ENCODE data around the gene TRAPPC14. TPM values are rescaled to one million over a fixed set of nuclear protein-coding genes. Genes with fewer than 3 reads are reported as not detected.

TRAPPC14 gene
- total RNA-seq, 1 donor from 2014 or later: 16.3 TPM

DNA sequence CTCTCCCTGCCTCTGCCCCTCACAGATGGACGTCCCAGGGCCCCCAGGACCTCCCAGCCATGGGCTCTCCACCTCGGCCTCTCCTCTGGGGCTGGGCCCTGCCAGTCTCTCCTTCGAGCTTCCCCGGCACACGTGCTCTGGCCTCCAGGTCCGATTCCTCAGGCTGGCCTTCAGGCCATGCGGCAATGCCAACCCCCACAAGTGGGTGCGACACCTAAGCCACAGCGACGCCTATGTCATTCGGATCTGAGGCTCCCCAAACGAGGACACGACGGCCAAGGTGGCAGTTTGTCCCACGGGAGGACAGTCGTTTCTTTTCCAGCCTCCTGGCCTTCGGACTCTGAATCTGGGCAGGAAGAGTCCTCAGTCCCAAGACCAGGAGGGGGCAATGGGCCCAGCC, 51.9 kb downstream of the TRAPPC14 start:
- no peak for DNase-seq (ENCODE audit: low spot score in 2 of 2)
- FAIRE-seq: no peak

DNA sequence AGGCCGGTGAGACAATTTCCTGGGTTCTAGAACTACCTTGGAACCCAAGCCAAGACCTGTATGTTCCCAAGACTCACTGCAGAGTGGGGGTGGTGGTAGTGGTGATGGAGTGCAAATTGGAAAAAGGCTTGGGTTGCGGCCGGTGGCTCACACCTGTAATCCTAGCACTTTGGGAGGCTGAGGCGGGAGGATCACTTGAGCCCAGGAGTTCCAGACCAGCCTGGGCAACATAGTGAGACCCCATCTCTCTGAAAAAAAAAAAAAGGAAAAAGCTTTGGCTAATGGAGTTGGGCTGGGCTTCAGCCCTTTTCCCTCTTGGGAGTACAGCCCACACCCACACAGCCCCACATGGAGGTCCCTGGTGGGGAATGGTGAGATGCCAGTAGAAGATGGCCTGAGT, 53.0 kb downstream of the TRAPPC14 start:
- FAIRE-seq (no peak), DNase-seq (ENCODE audit: low spot score in 2 of 2) (no peak)

Other genes with a start within 250 kb of the TRAPPC14 start
- 10.6 TPM for gene TRIM4, start 239.2 kb downstream of the TRAPPC14 start, total RNA-seq
- 0.41 TPM for gene GJC3, start 229.1 kb downstream of the TRAPPC14 start, total RNA-seq
- not detected for gene AZGP1, start 182.7 kb downstream of the TRAPPC14 start, total RNA-seq
- 85.2 TPM for gene ZKSCAN1, start 143.1 kb downstream of the TRAPPC14 start, total RNA-seq
- 17.9 TPM for gene ZSCAN21, start 108.9 kb downstream of the TRAPPC14 start, total RNA-seq
- 44.4 TPM for gene ZNF3, start 77.0 kb downstream of the TRAPPC14 start, total RNA-seq
- gene COPS6, start 69.8 kb downstream of the TRAPPC14 start, total RNA-seq: 40.4 TPM
- gene MCM7, start 57.3 kb downstream of the TRAPPC14 start, total RNA-seq: 35.9 TPM
- 24.9 TPM for gene AP4M1, start 57.1 kb downstream of the TRAPPC14 start, total RNA-seq
- 17.5 TPM for gene TAF6, start 39.4 kb downstream of the TRAPPC14 start, total RNA-seq
- 17.1 TPM for gene CNPY4, start 39.1 kb downstream of the TRAPPC14 start, total RNA-seq
- 4.9 TPM for gene MBLAC1, start 31.8 kb downstream of the TRAPPC14 start, total RNA-seq
- 34.6 TPM for gene LAMTOR4, start 9.8 kb downstream of the TRAPPC14 start, total RNA-seq
- gene GAL3ST4, start 9.9 kb upstream of the TRAPPC14 start, total RNA-seq: 2.0 TPM
- gene GPC2, start 18.7 kb upstream of the TRAPPC14 start, total RNA-seq: 75.0 TPM
- 1.2 TPM for gene STAG3, start 19.2 kb upstream of the TRAPPC14 start, total RNA-seq
- not detected for gene PVRIG, start 61.2 kb upstream of the TRAPPC14 start, total RNA-seq
- not detected for gene SPDYE3, start 149.0 kb upstream of the TRAPPC14 start, total RNA-seq
- gene PILRB, start 199.4 kb upstream of the TRAPPC14 start, total RNA-seq: 9.0 TPM
- gene PILRA, start 214.8 kb upstream of the TRAPPC14 start, total RNA-seq: 0.82 TPM